ENCODE measurements around the gene TAF1A.
"Not testable (repeated sequence)": the region's sequence is repeated elsewhere in the genome, so short reads cannot be mapped to it uniquely, and the experiment has no call there.

TAF1A gene

DNA sequence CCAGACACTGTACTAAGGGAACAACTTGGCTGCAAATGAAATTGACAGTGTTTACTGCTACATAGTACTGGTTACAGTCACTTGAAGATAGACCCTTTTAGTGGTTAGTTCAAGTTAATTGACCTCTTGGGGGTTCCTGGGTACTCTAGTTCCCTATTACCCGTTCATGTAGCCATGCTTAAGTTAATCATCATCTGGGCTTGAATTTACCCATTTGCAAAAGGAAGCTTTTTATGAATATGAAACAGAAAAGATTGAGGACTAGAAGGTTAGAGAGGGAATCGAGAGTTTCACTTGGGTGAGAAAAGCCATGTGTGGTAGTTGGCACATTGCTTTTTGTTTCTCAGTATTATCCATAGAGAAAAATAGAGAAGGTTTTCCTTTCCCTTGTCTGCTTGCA, 30.8 kb upstream of the TAF1A start:
- Histone ChIP-seq H3K27me3 (replicated peaks; ENCODE audit: control insufficient read depth, insufficient read depth, low read length, poor library complexity, severe bottlenecking) (no peaks in the 10 kb centered on the region), H3K36me3 (ENCODE audit: control insufficient read depth, insufficient read depth, low read length) (peaks cover 8% of the 10 kb centered on the region), H3K4me1 (ENCODE audit: control insufficient read depth, insufficient read depth, low read length, poor library complexity, severe bottlenecking) (peaks cover 5% of the 10 kb centered on the region), H3K4me3 (ENCODE audit: insufficient read depth, low read depth, low read length, poor library complexity, severe bottlenecking) (no peak overlapping the region), H3K9me3 (ENCODE audit: control insufficient read depth, low read length) (no peaks in the 10 kb centered on the region), H3K27ac (ENCODE audit: insufficient read depth, low read length, poor library complexity, severe bottlenecking) (no peak overlapping the region)
- DNase-seq: no peak

DNA sequence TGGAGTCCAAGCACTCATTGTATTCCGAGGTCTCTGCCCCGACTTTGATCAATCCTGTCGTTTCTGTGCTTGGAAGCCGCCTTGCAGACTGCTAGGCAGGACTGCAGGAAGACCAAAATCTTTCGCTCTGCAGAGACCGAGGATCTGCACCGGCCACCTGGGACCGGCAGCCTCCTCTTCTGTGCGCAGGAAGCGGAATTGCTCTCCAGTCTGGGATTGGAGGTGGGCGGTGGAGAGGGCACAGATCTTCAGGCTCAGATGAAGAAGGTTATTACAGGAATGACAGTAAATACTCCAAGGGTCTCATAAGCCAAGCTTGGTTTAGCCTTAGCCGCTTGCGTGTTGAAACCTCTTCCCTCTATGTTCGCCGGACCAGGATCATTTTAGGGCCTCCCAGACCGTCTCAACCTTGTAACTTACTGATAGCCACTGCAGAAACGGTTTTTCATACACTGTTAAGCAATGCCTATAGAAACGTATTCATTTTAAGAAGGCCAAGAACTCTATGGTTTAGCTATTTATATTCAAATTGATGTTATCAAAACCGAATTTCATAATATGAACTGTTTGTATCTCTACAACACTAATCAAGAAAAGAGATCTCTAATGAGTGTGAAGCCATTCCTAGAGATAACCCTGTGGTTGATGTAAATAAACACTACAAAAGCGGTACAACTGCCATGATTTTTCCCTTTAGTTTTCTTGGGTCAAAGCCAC, 29.3 kb upstream of the TAF1A start:
- no peak for DNase-seq
- Histone ChIP-seq H3K4me3 (ENCODE audit: insufficient read depth, low read depth, low read length, poor library complexity, severe bottlenecking) (peak overlapping the region; percentile 72), H3K4me1 (ENCODE audit: control insufficient read depth, insufficient read depth, low read length, poor library complexity, severe bottlenecking) (peaks cover 5% of the 10 kb centered on the region)

GRCh38 chr1:222618001-222618879, 28.5 kb upstream of the TAF1A start, which contains the start of gene MIA3:
TSS of gene MIA3 (plus strand) at chr1:222618097. CDS start at chr1:222618111, 14 bp downstream.
- peak; percentile 22 to 30 (median 27) for DNase-seq
- Histone ChIP-seq H3K27ac (ENCODE audit: insufficient read depth, low read length, poor library complexity, severe bottlenecking) (peak within 1 kb of the TSS; percentile 70), H3K27me3 (replicated peaks; ENCODE audit: control insufficient read depth, insufficient read depth, low read length, poor library complexity, severe bottlenecking) (no peaks in the 10 kb centered on the region), H3K4me1 (ENCODE audit: control insufficient read depth, insufficient read depth, low read length, poor library complexity, severe bottlenecking) (peaks cover 5% of the 10 kb centered on the region), H3K36me3 (ENCODE audit: control insufficient read depth, insufficient read depth, low read length) (peaks cover 3% of the 10 kb centered on the region), H3K9me3 (ENCODE audit: control insufficient read depth, low read length) (no peaks in the 10 kb centered on the region), H3K4me3 (ENCODE audit: insufficient read depth, low read depth, low read length, poor library complexity, severe bottlenecking) (peak within 1 kb of the TSS; percentile 72)

More for the DNA sequence above, 29.3 kb upstream of the TAF1A start:
- Histone ChIP-seq H3K36me3 (ENCODE audit: control insufficient read depth, insufficient read depth, low read length) (peaks cover 3% of the 10 kb centered on the region), H3K9me3 (ENCODE audit: control insufficient read depth, low read length) (no peaks in the 10 kb centered on the region), H3K27ac (ENCODE audit: insufficient read depth, low read length, poor library complexity, severe bottlenecking) (peak overlapping the region; percentile 70), H3K27me3 (replicated peaks; ENCODE audit: control insufficient read depth, insufficient read depth, low read length, poor library complexity, severe bottlenecking) (no peaks in the 10 kb centered on the region)

DNA sequence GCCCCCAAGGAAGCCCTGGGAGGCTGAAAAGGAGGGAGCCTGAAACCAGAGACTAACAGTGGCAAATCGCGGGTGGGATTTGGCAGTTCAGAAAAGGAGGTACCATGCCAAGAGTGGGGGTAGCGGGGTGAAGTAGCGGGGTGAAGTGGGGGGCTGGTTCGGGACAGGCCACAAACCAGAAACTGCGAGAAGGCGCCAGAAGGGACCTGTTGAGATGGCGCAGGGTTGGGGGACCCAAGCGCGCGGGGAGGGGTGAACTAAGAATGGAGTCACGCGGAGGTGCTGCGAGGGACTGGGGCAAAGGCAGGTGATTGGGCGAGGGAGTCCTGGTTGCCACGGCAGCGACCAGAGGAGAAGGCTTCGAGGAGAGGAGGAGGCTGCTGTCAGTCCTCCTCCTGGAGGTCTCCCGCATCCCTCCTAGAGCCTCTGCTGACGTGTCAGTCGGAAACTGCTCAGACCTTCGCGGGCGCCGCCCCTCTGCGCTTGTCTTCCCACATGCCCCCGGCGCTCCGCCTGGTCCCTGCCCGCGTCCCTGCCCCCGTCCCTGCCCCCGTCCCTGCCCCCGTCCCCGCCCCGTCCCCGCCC, 27.7 kb upstream of the TAF1A start:
- DNase-seq: peak; percentile 93 to 96 (median 94)
- Histone ChIP-seq H3K27ac (ENCODE audit: insufficient read depth, low read length, poor library complexity, severe bottlenecking) (peak overlapping the region; percentile 66), H3K4me3 (ENCODE audit: insufficient read depth, low read depth, low read length, poor library complexity, severe bottlenecking) (peak overlapping the region; percentile 48)

DNA sequence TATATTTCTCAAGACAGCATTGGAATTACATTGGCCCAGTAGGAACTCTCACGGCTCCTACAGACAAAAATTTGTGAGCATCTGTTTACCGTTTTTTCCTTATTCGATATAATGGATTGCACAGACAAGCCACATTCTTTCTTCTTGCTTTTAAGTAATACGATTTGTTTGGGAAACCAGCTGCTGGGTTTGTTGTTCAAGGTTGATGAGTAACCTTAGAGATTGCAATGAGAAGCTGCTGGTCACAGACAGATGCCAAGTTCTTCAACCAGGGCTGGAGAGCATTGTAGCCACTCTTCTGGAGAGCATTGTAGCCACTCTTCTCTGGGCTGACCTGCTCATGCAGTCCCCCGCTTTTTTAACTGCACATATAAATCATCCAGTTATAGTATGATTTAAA, 26.8 kb upstream of the TAF1A start:
- no peak overlapping the region for H3K4me3 ChIP-seq (ENCODE audit: insufficient read depth, low read depth, low read length, poor library complexity, severe bottlenecking)
- H3K36me3 ChIP-seq (ENCODE audit: control insufficient read depth, insufficient read depth, low read length): no peaks in the 10 kb centered on the region
- H3K27me3 ChIP-seq (replicated peaks; ENCODE audit: control insufficient read depth, insufficient read depth, low read length, poor library complexity, severe bottlenecking): no peaks in the 10 kb centered on the region
- no peak overlapping the region for H3K27ac ChIP-seq (ENCODE audit: insufficient read depth, low read length, poor library complexity, severe bottlenecking)
- H3K4me1 ChIP-seq (ENCODE audit: control insufficient read depth, insufficient read depth, low read length, poor library complexity, severe bottlenecking): peaks cover 5% of the 10 kb centered on the region
- DNase-seq: no peak
- H3K9me3 ChIP-seq (ENCODE audit: control insufficient read depth, low read length): no peaks in the 10 kb centered on the region

More for the DNA sequence above, 27.7 kb upstream of the TAF1A start:
- Histone ChIP-seq H3K27me3 (replicated peaks; ENCODE audit: control insufficient read depth, insufficient read depth, low read length, poor library complexity, severe bottlenecking) (no peaks in the 10 kb centered on the region), H3K4me1 (ENCODE audit: control insufficient read depth, insufficient read depth, low read length, poor library complexity, severe bottlenecking) (peaks cover 5% of the 10 kb centered on the region), H3K9me3 (ENCODE audit: control insufficient read depth, low read length) (no peaks in the 10 kb centered on the region), H3K36me3 (ENCODE audit: control insufficient read depth, insufficient read depth, low read length) (peaks cover 3% of the 10 kb centered on the region)

DNA sequence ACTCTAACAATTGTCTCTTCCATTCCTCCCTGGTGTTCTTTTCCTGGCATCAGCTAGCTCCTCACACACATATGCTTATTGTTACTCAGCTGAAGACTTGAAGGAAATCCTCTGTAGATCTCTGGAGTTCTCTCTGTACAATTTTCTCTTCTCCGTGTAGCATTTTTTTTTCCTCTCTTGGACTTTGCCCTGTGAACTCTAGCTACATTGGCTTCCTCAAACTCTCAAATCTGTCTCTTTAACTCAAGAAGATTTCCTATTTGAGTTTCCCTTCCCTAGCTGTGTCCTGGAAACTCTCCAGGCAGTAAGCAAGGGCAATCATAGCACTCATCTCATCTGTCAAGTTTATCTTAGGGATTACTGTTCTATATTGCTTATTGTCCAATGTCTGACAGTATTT, 23.9 kb upstream of the TAF1A start:
- Histone ChIP-seq H3K27me3 (replicated peaks; ENCODE audit: control insufficient read depth, insufficient read depth, low read length, poor library complexity, severe bottlenecking) (no peaks in the 10 kb centered on the region), H3K9me3 (ENCODE audit: control insufficient read depth, low read length) (no peaks in the 10 kb centered on the region), H3K27ac (ENCODE audit: insufficient read depth, low read length, poor library complexity, severe bottlenecking) (no peak overlapping the region), H3K4me3 (ENCODE audit: insufficient read depth, low read depth, low read length, poor library complexity, severe bottlenecking) (no peak overlapping the region), H3K4me1 (ENCODE audit: control insufficient read depth, insufficient read depth, low read length, poor library complexity, severe bottlenecking) (no peaks in the 10 kb centered on the region), H3K36me3 (ENCODE audit: control insufficient read depth, insufficient read depth, low read length) (no peaks in the 10 kb centered on the region)
- no peak for DNase-seq

- no peaks in the 10 kb centered on the region for H3K27me3 ChIP-seq (replicated peaks; ENCODE audit: control insufficient read depth, insufficient read depth, low read length, poor library complexity, severe bottlenecking)
- no peak overlapping the region for H3K4me3 ChIP-seq (ENCODE audit: insufficient read depth, low read depth, low read length, poor library complexity, severe bottlenecking)
- H3K4me1 ChIP-seq (ENCODE audit: control insufficient read depth, insufficient read depth, low read length, poor library complexity, severe bottlenecking): no peaks in the 10 kb centered on the region
- H3K36me3 ChIP-seq (ENCODE audit: control insufficient read depth, insufficient read depth, low read length): no peaks in the 10 kb centered on the region
- DNase-seq: no peak
- no peaks in the 10 kb centered on the region for H3K9me3 ChIP-seq (ENCODE audit: control insufficient read depth, low read length)
- no peak overlapping the region for H3K27ac ChIP-seq (ENCODE audit: insufficient read depth, low read length, poor library complexity, severe bottlenecking)
These were observed 21.0 kb upstream of the TAF1A start for GRCh38 chr1:222610728-222611127.

- H3K4me3 ChIP-seq (ENCODE audit: insufficient read depth, low read depth, low read length, poor library complexity, severe bottlenecking); H3K4me1 ChIP-seq (ENCODE audit: control insufficient read depth, insufficient read depth, low read length, poor library complexity, severe bottlenecking); H3K27me3 ChIP-seq (replicated peaks; ENCODE audit: control insufficient read depth, insufficient read depth, low read length, poor library complexity, severe bottlenecking); H3K27ac ChIP-seq (ENCODE audit: insufficient read depth, low read length, poor library complexity, severe bottlenecking); H3K36me3 ChIP-seq (ENCODE audit: control insufficient read depth, insufficient read depth, low read length); DNase-seq; H3K9me3 ChIP-seq (ENCODE audit: control insufficient read depth, low read length): not testable (repeated sequence)
These were observed 19.4 kb upstream of the TAF1A start for GRCh38 chr1:222609111-222609510.

DNA sequence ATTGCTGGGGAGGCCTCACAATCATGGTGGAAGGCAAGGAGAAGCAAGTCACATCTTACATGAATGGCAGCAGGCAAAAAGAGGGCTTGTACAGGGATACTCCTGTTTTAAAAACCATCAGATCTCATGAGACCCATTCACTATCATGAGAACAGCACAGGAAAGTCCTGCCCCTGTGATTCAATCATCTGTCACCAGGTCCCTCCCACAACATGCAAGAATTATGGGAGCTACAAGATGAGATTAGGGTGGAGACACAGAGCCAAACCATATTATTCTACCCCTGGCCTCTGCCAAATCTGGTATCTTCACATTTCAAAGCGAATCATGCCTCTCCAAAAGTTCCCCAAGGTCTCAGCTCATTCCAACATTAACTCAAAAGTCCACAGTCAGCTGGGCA, 17.0 kb upstream of the TAF1A start:
- Histone ChIP-seq H3K27me3 (replicated peaks; ENCODE audit: control insufficient read depth, insufficient read depth, low read length, poor library complexity, severe bottlenecking) (no peaks in the 10 kb centered on the region), H3K4me3 (ENCODE audit: insufficient read depth, low read depth, low read length, poor library complexity, severe bottlenecking) (no peak overlapping the region), H3K36me3 (ENCODE audit: control insufficient read depth, insufficient read depth, low read length) (no peaks in the 10 kb centered on the region), H3K9me3 (ENCODE audit: control insufficient read depth, low read length) (no peaks in the 10 kb centered on the region), H3K4me1 (ENCODE audit: control insufficient read depth, insufficient read depth, low read length, poor library complexity, severe bottlenecking) (no peaks in the 10 kb centered on the region), H3K27ac (ENCODE audit: insufficient read depth, low read length, poor library complexity, severe bottlenecking) (no peak overlapping the region)
- no peak for DNase-seq

GRCh38 chr1:222601257-222601656, 11.5 kb upstream of the TAF1A start:
- Histone ChIP-seq H3K4me1 (ENCODE audit: control insufficient read depth, insufficient read depth, low read length, poor library complexity, severe bottlenecking) (no peaks in the 10 kb centered on the region), H3K36me3 (ENCODE audit: control insufficient read depth, insufficient read depth, low read length) (no peaks in the 10 kb centered on the region), H3K27ac (ENCODE audit: insufficient read depth, low read length, poor library complexity, severe bottlenecking) (no peak overlapping the region), H3K9me3 (ENCODE audit: control insufficient read depth, low read length) (no peaks in the 10 kb centered on the region), H3K4me3 (ENCODE audit: insufficient read depth, low read depth, low read length, poor library complexity, severe bottlenecking) (no peak overlapping the region), H3K27me3 (replicated peaks; ENCODE audit: control insufficient read depth, insufficient read depth, low read length, poor library complexity, severe bottlenecking) (no peaks in the 10 kb centered on the region)
- no peak for DNase-seq

All from effector memory CD4-positive, alpha-beta T cell (primary cell).